ENCODE results near the gene TMEM167A. TPM values are rescaled to one million over a fixed set of nuclear protein-coding genes. Genes with fewer than 3 reads are reported as not detected.

The TMEM167A gene
- total and polyA plus RNA-seq, 2 of the 8 experiments (the other 6 are each of a cell fraction or from before 2014, with no cell fraction given): 50.6 to 178 TPM

GRCh38 chr5:83082750-83083149 is 5.6 kb upstream of the TMEM167A start:
- Histone ChIP-seq H3K27me3 (replicated peaks in 1 of 4; ENCODE audit: control insufficient read depth in 3 of 4, extremely low read depth in 1 of 4, insufficient read depth in 3 of 4, low read length in 3 of 4) (no peaks in the 10 kb centered on the region), H3K79me2 (ENCODE audit: control insufficient read depth in 1 of 2, insufficient read depth in 2 of 2, low read length in 2 of 2) (peaks cover 0 to 15% of the 10 kb centered on the region in 2 experiments; a peak in 2 of 4 replicates), H3K18ac (ENCODE audit: extremely low read depth, low read length) (no peak overlapping the region), H3K56ac (replicated peaks; ENCODE audit: insufficient read length, low read depth, low read length) (no peak overlapping the region), H2BK5ac (ENCODE audit: low read depth, low read length) (no peak overlapping the region), H4K20me1 (replicated peaks in 1 of 2; ENCODE audit: control insufficient read depth in 1 of 2, insufficient read depth in 2 of 2, low read length in 2 of 2) (no peaks in the 10 kb centered on the region), H3K23me2 (ENCODE audit: low read depth, low read length) (peaks cover 3% of the 10 kb centered on the region; the same call in 1 of the 2 replicates), H3K27ac (ENCODE audit: low read depth, low read length) (no peak overlapping the region), H3K4me1 (replicated peaks in 1 of 4; ENCODE audit: control insufficient read depth in 3 of 4, insufficient read depth in 4 of 4, low read length in 3 of 4) (no peaks in the 10 kb centered on the region), H2AK5ac (ENCODE audit: low read depth, low read length) (no peak overlapping the region), H3K4me2 (ENCODE audit: insufficient read depth in 1 of 2, low read depth in 2 of 2, low read length in 2 of 2) (no peak overlapping the region), H3K36me3 (ENCODE audit: control insufficient read depth in 2 of 4, insufficient read depth in 4 of 4, low read length in 3 of 4) (no peaks in the 10 kb centered on the region), H3K4me3 (ENCODE audit: extremely low read depth in 1 of 4, insufficient read depth in 2 of 4, low read depth in 3 of 4, low read length in 4 of 4) (no peak overlapping the region), H4K91ac (replicated peaks; ENCODE audit: insufficient read length, low read length) (no peak overlapping the region), H3K4ac (replicated peaks; ENCODE audit: insufficient read length, low read depth, low read length) (no peak overlapping the region), H3K9ac (replicated peaks in 1 of 4; ENCODE audit: extremely low read depth in 1 of 4, low read depth in 3 of 4, low read length in 3 of 4) (no peak overlapping the region), H3K79me1 (ENCODE audit: low read depth, low read length) (no peaks in the 10 kb centered on the region), H2BK15ac (ENCODE audit: low read length) (no peak overlapping the region), H2BK12ac (ENCODE audit: low read depth, low read length) (no peak overlapping the region), H3K9me3 (ENCODE audit: insufficient read depth in 2 of 2, low read depth in 1 of 2, low read length in 1 of 2) (no peaks in the 10 kb centered on the region), H2BK20ac (ENCODE audit: low read length) (no peak overlapping the region), H4K5ac (ENCODE audit: insufficient read length, low read depth, low read length) (no peak overlapping the region), H2BK120ac (replicated peaks; ENCODE audit: low read depth, low read length) (no peak overlapping the region), H2AFZ (ENCODE audit: low read length) (no peak overlapping the region), H3K14ac (ENCODE audit: insufficient read length) (no peak overlapping the region), H3K23ac (ENCODE audit: insufficient read length) (no peak overlapping the region), H4K8ac (ENCODE audit: extremely low read depth, insufficient read depth, low read length) (no peak overlapping the region)
- CTCF ChIA-PET (ENCODE audit: partially characterized antibody): no interaction called here
- POLR2A ChIA-PET (ENCODE audit: partially characterized antibody): interaction anchor here (0.9 kb wide), 1 partner anchor 9 kb away, joined by 3 read pairs; no protein-coding TSS in a partner anchor
- FAIRE-seq (no peak), DNase-seq (ENCODE audit: low read depth in 1 of 2, low spot score in 2 of 2) (no peak)
- TF ChIP-seq SUZ12 (IDR thresholded peaks at IDR 0.05; ENCODE audit: low read length): no peak
- TF ChIP-seq ZNF274 (IDR thresholded peaks at IDR 0.05; ENCODE audit: borderline replicate concordance, extremely low read depth, low read length): no peak
- no peak for TF ChIP-seq POLR2AphosphoS5 (IDR thresholded peaks at IDR 0.05; ENCODE audit: low read depth, low read length)
- TF ChIP-seq KDM5A (IDR thresholded peaks at IDR 0.05; ENCODE audit: low read length): no peak
- TF ChIP-seq ATF3 (IDR thresholded peaks at IDR 0.05; ENCODE audit: insufficient read depth, low read depth, low read length): no peak
- no peak for TF ChIP-seq RBBP5 (IDR thresholded peaks at IDR 0.05; ENCODE audit: borderline replicate concordance, low read depth, low read length)
- TF ChIP-seq SP1 (IDR thresholded peaks at IDR 0.05; ENCODE audit: low read depth, low read length): no peak
- TF ChIP-seq POU5F1 (IDR thresholded peaks at IDR 0.05; ENCODE audit: low read depth, low read length): no peak
- no peak for TF ChIP-seq JUN (IDR thresholded peaks at IDR 0.05; ENCODE audit: low read depth, low read length)
- TF ChIP-seq SAP30 (IDR thresholded peaks at IDR 0.05; ENCODE audit: insufficient read depth, insufficient replicate concordance, low read length): no peak
- no peak for TF ChIP-seq SP2 (IDR thresholded peaks at IDR 0.05; ENCODE audit: low read length)
- no peak for TF ChIP-seq NRF1 (IDR thresholded peaks at IDR 0.05; ENCODE audit: low read depth, low read length)
- TF ChIP-seq MAX (IDR thresholded peaks at IDR 0.05): no peak
- no peak for TF ChIP-seq PHF8 (conservative IDR thresholded peaks at IDR 0.05; ENCODE audit: low read depth, low read length)
- no peak for TF ChIP-seq HDAC2 (IDR thresholded peaks at IDR 0.05; ENCODE audit: borderline replicate concordance in 1 of 2, low read depth in 2 of 2, low read length in 2 of 2)

Measured in H1 (cell line).